ENCODE measurements around the gene TPX2.

TPX2 gene

DNA sequence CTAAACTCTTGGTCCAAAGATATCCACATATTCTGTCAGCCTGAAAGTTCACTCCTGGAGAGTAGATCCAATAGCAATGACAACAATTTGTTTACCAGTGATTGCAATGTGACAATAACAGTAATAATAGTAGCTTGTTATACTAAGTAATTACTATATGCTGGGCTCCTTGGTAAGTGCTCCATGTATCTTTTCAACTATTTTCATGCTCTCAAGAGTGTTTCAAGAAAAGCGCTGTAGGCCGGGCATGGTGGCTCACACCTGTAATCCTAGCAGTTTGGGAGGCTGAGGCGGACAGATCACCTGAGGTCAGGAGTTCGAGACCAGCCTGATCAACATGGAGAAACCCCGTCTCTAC lies 31.9 kb upstream of the TPX2 start:
- no peak for DNase-seq (ENCODE audit: low read depth)
- no peak overlapping the region for H3K4me3 ChIP-seq (ENCODE audit: low read depth, low read length)
- TF ChIP-seq, protein P1, sequence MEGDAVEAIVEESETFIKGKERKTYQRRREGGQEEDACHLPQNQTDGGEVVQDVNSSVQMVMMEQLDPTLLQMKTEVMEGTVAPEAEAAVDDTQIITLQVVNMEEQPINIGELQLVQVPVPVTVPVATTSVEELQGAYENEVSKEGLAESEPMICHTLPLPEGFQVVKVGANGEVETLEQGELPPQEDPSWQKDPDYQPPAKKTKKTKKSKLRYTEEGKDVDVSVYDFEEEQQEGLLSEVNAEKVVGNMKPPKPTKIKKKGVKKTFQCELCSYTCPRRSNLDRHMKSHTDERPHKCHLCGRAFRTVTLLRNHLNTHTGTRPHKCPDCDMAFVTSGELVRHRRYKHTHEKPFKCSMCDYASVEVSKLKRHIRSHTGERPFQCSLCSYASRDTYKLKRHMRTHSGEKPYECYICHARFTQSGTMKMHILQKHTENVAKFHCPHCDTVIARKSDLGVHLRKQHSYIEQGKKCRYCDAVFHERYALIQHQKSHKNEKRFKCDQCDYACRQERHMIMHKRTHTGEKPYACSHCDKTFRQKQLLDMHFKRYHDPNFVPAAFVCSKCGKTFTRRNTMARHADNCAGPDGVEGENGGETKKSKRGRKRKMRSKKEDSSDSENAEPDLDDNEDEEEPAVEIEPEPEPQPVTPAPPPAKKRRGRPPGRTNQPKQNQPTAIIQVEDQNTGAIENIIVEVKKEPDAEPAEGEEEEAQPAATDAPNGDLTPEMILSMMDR (conservative IDR thresholded peaks at IDR 0.05; ENCODE audit: low read depth, low read length), result no peak

DNA sequence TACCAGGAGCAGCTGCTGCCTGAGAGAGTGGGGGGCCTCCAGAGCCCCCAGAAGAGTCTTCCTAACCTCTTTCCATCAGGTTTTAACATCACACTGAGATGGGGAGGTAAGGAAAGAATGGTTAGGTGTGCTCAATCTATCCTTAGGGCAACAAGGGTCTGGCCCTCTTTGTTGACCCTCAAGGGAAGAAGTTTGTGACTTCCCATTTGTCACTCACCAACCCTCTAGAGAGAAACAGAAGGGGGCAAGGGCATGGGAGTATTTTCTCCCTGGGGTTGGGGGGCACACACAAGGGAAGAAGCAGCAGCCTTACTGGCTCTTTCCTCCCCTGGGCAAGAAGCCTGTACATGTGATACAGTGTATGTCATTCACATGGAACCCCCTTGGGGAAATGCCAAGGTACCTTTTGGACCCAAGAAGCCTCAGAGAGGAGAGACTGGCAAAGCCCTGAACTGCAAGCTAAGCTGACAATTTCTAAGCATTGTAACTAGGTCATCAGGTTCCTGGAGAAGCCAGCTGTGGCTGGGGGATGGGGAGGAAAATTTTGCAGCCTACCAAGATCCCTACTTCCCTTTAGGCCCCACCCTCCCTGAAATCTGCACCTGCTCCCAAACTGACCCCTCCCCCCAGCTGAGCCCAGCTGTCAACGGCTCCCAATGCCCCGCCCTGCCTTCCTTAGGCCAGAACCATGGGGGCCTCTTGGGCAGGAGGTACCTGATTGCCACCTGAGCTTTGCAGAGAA lies 30.9 kb upstream of the TPX2 start:
- TF ChIP-seq, protein P1 (conservative IDR thresholded peaks at IDR 0.05; ENCODE audit: low read depth, low read length), result no peak
- no peak for DNase-seq (ENCODE audit: low read depth)
- no peak overlapping the region for H3K4me3 ChIP-seq (ENCODE audit: low read depth, low read length)

DNA sequence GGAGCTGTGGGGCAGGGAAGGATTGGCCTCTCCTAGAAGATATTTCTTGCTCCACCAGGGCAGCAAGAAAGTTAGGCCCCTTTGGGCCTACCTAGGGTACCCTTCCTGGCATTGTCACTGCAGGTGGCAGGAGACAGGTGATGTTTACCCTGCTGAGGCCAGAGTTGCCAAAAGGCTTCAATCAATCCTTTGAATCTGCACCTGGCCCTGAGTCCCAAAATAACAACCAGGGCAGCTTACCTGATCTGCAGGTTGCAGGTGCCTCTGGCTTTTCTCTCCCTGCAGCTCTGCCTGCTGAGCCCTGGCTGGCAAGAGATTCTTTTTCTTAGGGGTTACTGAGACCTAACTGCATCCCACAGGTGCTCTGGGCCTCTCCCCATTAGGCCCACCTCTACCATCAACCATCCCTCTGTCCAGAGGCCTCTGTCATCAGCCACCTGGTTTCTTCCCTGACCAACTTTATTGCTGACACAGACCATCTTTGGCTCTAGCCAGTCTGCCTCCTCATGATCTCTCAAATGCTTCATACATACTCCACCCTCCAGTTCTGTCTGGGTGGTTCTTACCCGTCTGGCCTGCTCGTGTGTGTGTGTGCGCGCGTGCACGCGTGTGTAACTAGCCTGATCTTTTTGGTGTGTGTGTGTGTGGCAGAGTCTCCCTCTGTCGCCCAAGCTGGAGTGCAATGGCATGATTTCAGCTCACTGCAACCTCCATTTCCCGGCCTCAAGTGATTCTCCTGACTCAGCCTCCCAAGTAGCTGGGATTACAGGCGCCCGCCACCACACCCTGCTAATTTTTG lies 30.2 kb upstream of the TPX2 start:
- no peak for DNase-seq (ENCODE audit: low read depth)

DNA sequence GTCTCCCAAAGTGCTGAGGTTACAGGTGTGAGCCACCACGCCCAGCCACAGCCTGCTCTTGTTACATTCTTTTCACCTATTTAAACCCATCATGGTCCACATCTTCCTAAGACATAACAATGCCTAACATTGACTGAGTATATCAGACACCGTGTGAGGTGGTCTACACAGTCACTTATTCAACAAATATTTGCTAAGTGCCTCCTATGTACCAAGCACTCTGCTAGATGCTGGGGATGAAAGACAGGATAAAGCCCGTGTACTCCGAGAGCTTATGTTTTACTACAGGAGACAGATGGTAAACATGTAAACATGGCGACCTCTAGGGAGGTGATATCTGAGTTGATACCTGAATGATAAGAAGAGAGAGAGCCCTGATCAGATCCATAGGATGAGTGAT lies 29.2 kb upstream of the TPX2 start:
- TF ChIP-seq, protein P1 (conservative IDR thresholded peaks at IDR 0.05; ENCODE audit: low read depth, low read length), result no peak

More for the DNA sequence above, 30.2 kb upstream of the TPX2 start:
- no peak overlapping the region for H3K4me3 ChIP-seq (ENCODE audit: low read depth, low read length)
- TF ChIP-seq, protein P1 (conservative IDR thresholded peaks at IDR 0.05; ENCODE audit: low read depth, low read length), result no peak

DNA sequence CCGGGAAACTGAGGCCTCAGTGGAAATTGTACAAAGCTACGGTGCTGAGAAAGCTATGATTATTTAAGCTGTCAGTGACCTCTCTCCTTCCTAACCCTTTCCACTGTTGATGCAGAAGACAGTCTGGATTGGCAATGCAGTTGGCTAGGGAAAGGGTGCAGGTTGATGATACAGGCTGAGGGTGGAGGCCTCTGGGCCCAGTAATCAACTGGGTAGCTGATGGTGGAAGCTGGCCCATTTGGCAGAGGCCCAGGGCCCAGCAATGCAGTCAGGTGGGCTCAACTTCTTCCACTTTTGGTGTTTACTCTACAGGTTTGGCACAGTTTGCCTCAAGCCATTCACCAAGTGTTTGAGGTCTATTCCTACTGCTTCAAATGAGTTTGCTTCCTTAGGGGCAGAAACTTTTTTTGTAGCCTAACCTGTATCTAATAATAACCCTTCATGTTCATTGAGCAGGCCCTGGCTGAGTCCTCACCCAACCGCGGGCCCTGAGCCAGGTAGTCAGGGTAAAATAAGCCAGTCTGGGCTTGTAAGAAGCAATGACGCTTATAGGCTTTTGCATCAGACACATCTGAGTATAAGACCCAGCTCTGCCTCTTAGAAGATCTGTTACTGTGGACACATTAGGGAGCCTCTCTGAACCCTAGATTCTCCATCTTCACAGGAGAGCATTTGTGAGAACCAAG lies 28.5 kb upstream of the TPX2 start:
- DNase-seq (ENCODE audit: low read depth), result no peak
- no peak overlapping the region for H3K4me3 ChIP-seq (ENCODE audit: low read depth, low read length)
- TF ChIP-seq, protein P1 (conservative IDR thresholded peaks at IDR 0.05; ENCODE audit: low read depth, low read length), result no peak

More for the DNA sequence above, 29.2 kb upstream of the TPX2 start:
- DNase-seq (ENCODE audit: low read depth), result no peak
- no peak overlapping the region for H3K4me3 ChIP-seq (ENCODE audit: low read depth, low read length)

DNA sequence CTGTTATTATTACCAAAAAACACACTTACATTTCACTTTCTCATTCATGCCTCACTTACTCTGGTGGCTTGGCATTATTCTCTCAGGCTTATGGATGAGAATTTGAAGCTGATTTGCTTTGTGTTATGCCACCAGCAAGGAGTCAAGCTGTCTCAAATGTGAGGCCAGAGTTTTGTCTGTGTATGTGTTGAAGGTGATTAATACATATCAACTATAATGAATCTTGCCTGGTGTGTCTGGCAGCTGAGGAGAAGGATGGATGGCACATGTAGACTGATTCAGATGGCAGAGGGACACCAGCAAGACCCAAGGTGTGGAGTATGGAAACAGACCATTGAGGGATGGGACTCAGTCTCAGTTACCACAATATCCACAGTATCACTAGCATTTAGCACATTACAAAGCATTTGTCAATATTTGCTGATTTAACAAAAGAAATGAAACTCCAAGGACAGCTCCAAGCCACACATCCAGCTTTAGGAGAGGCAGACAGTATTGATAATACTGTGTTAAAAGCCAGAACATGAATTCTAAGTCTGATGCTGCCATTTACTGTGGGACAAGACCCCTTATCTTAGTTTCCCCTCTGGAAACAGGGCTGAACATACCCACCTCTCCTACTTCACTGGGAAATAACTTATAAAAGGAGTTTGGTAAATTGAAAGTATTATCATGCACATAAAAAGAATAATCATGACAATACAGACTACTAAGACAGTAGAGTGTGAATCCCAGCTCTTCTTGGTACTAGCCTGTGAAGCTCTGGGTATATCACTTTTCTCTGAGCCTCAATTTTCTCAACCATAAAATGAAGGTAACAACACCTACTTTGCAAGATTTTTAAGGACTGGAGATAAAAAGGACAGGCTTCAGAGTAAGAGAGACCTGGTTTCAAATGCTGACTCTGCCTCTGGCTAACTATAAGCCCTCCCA lies 27.6 kb upstream of the TPX2 start:
- TF ChIP-seq, protein P1 (conservative IDR thresholded peaks at IDR 0.05; ENCODE audit: low read depth, low read length), result no peak
- no peak for DNase-seq (ENCODE audit: low read depth)
- no peak overlapping the region for H3K4me3 ChIP-seq (ENCODE audit: low read depth, low read length)

Measured in choroid plexus epithelial cell (primary cell).